Sigmoid colon (tissue), 7 donors: ENCODE measurements around the gene ATP1B3. TPM values are rescaled to one million over a fixed set of nuclear protein-coding genes. Genes with fewer than 3 reads are reported as not detected.
A peak's percentile ranks its signal among the peaks of the same experiment; 100 is the strongest.

Experiments
- DNase-seq: peaks from one replicate; pipeline ENCODE4 v3.0.0-alpha.2; 2019
- H3K27ac ChIP-seq, 4 donors: fragments of 200-600 bp; sonication (generic); one replicate each; pipeline ENCODE4 v1.5.1; 2016 to 2019; ENCODE audit warnings: mild to moderate bottlenecking in 1 of 4
- H3K27me3 ChIP-seq, 3 donors: fragments of 200-600 bp; sonication (generic); one replicate each; pipeline ENCODE4 v1.5.1; 2019; ENCODE audit warnings: mild to moderate bottlenecking in 1 of 3
- H3K36me3 ChIP-seq, 4 donors: fragments of 200-600 bp; sonication (generic); one replicate each; pipeline ENCODE4 v1.5.1; 2016 to 2019
- H3K4me1 ChIP-seq, 4 donors: fragments of 200-600 bp; sonication (generic); one replicate each; pipeline ENCODE4 v1.5.1; 2017 to 2019
- H3K4me3 ChIP-seq, 4 donors: fragments of 200-600 bp; sonication (generic); one replicate each; pipeline ENCODE4 v1.5.1; 2017 to 2019; ENCODE audit warnings: mild to moderate bottlenecking in 2 of 4, moderate library complexity in 1 of 4
- H3K9me3 ChIP-seq, 4 donors: fragments of 200-600 bp in 3 of 4; sonication (generic) in 3 of 4; one replicate each; pipeline versions ENCODE4 v1.5.1 to v1.6.1; 2013 to 2019
- CTCF ChIP-seq, 4 experiments: fragments of 450-650 bp in 3 of 4; fragments of 200-600 bp in 1 of 4; IDR thresholded peaks; one replicate each; pipeline ENCODE4 v1.5.1; 2016 to 2019; ENCODE audit warnings: antibody characterized with exemption in 4 of 4, mild to moderate bottlenecking in 3 of 4, moderate library complexity in 2 of 4
- EP300 ChIP-seq, 4 donors: sonication (generic); formaldehyde crosslinking; IDR thresholded peaks; one replicate each; pipeline ENCODE4 v1.6.1; 2017; ENCODE audit warnings: antibody characterized with exemption in 4 of 4
- POLR2A ChIP-seq, 2 donors: fragments of 450-650 bp; IDR thresholded peaks; one replicate each; pipeline ENCODE4 v1.6.1; 2016; ENCODE audit warnings: antibody characterized with exemption in 2 of 2, mild to moderate bottlenecking in 2 of 2, moderate library complexity in 2 of 2
- POLR2AphosphoS5 ChIP-seq, 4 donors: sonication (generic); formaldehyde crosslinking; IDR thresholded peaks; one replicate each; pipeline ENCODE4 v1.6.1; 2017; ENCODE audit warnings: antibody characterized with exemption in 4 of 4
- WGBS, 2 donors: extraction: QIAGEN DNeasy Blood & Tissue Kit; methylation state at CpG; one replicate each; pipeline ENCODE4 v1.1.7; 2013; 5-methylcytosine and 5-hydroxymethylcytosine counted together
- intact Hi-C: fragments of 100-400 bp; cut with DNase I; formaldehyde crosslinking; loops from one replicate; pipeline ENCODE4 v1.15.1; 2023
- polyA plus RNA-seq, 3 donors: library from polyadenylated mRNA; stranded (reverse); fragments of 200-250 nt; gene quantifications; one replicate each; pipeline ENCODE4 v1.2.3, GENCODE V29; 2013
- total RNA-seq, 4 donors: library from RNA; depleted of rRNA; stranded (reverse); fragments of >200 nt; gene quantifications; one replicate each; pipeline ENCODE4 v1.1.0, GENCODE V29; 2016
- donor health status: healthy with polysubstance abuse.
- donor health status: Bipolar disorder and iron deficiency.
- donor health status: healthy.

ATP1B3 gene
- total and polyA plus RNA-seq, 7 donors: 29.9 to 235 (median 69.5) TPM

- Histone ChIP-seq H3K4me1 (no peaks in the 10 kb centered on the region), H3K27ac (no peak overlapping the region), H3K36me3 (peaks cover 0 to 36% (median 15%) of the 10 kb centered on the region in 4 donors), H3K4me3 (no peak overlapping the region), H3K27me3 (no peaks in the 10 kb centered on the region), H3K9me3 (no peaks in the 10 kb centered on the region)
- intact Hi-C loops: no loop called here
- no peak for DNase-seq
- 84% methylated on average over 9 of the region's 9 CpGs for WGBS, 2 donors
- TF ChIP-seq EP300 (IDR thresholded peaks at IDR 0.05) (no peak), CTCF (IDR thresholded peaks at IDR 0.05) (no peak), POLR2AphosphoS5 (IDR thresholded peaks at IDR 0.05) (no peak), POLR2A (IDR thresholded peaks at IDR 0.05) (no peak)
Measured at GRCh38 chr3:141926929-141927328, 50.5 kb downstream of the ATP1B3 start.

GRCh38 chr3:141928631-141929270 is 52.3 kb downstream of the ATP1B3 start:
- TF ChIP-seq POLR2A (IDR thresholded peaks at IDR 0.05): no peak
- no peak for TF ChIP-seq EP300 (IDR thresholded peaks at IDR 0.05)
- TF ChIP-seq POLR2AphosphoS5 (IDR thresholded peaks at IDR 0.05): no peak
- no peak for TF ChIP-seq CTCF (IDR thresholded peaks at IDR 0.05)
- H3K4me1 ChIP-seq: no peaks in the 10 kb centered on the region
- WGBS, 2 donors: 96% methylated on average over 15 of the region's 15 CpGs
- DNase-seq: peak; percentile 59
- H3K27ac ChIP-seq: no peak overlapping the region
- H3K9me3 ChIP-seq: no peaks in the 10 kb centered on the region
- H3K36me3 ChIP-seq: peaks cover 0 to 18% (median 6%) of the 10 kb centered on the region in 4 donors
- intact Hi-C loops: no loop called here
- no peaks in the 10 kb centered on the region for H3K27me3 ChIP-seq
- no peak overlapping the region for H3K4me3 ChIP-seq

GRCh38 chr3:141929341-141929995 is 53.0 kb downstream of the ATP1B3 start:
- DNase-seq: peak; percentile 25
- H3K9me3 ChIP-seq: no peaks in the 10 kb centered on the region
- TF ChIP-seq POLR2A (IDR thresholded peaks at IDR 0.05): no peak
- H3K4me3 ChIP-seq: no peak overlapping the region
- peaks cover 0 to 11% (median 2%) of the 10 kb centered on the region in 4 donors for H3K36me3 ChIP-seq
- 88 to 91% methylated on average over 7 of the region's 7 CpGs for WGBS, 2 donors
- intact Hi-C loops: no loop called here
- H3K27ac ChIP-seq: no peak overlapping the region
- H3K27me3 ChIP-seq: no peaks in the 10 kb centered on the region
- no peaks in the 10 kb centered on the region for H3K4me1 ChIP-seq

GRCh38 chr3:141930801-141931200 is 54.4 kb downstream of the ATP1B3 start:
- no peak overlapping the region for H3K4me3 ChIP-seq
- no peaks in the 10 kb centered on the region for H3K27me3 ChIP-seq
- no peaks in the 10 kb centered on the region for H3K4me1 ChIP-seq
- intact Hi-C loops: no loop called here
- TF ChIP-seq POLR2A (IDR thresholded peaks at IDR 0.05) (no peak), EP300 (IDR thresholded peaks at IDR 0.05) (no peak), POLR2AphosphoS5 (IDR thresholded peaks at IDR 0.05) (no peak), CTCF (IDR thresholded peaks at IDR 0.05) (no peak)
- DNase-seq: peak; percentile 49
- H3K36me3 ChIP-seq: peaks cover 0 to 5% (median under 1%) of the 10 kb centered on the region in 4 donors
- H3K27ac ChIP-seq: no peak overlapping the region
- WGBS, 2 donors: 95 to 96% methylated on average over 4 of the region's 4 CpGs
- no peaks in the 10 kb centered on the region for H3K9me3 ChIP-seq

GRCh38 chr3:141933421-141934300 is 57.2 kb downstream of the ATP1B3 start:
- WGBS, 2 donors: 79 to 87% methylated on average over 16 of the region's 16 CpGs

More at GRCh38 chr3:141933421-141934300, 57.2 kb downstream of the ATP1B3 start:
- Histone ChIP-seq H3K4me3 (no peak overlapping the region), H3K9me3 (no peaks in the 10 kb centered on the region), H3K27me3 (no peaks in the 10 kb centered on the region), H3K27ac (no peak overlapping the region), H3K36me3 (peaks cover 0 to under 1% (median 0%) of the 10 kb centered on the region in 4 donors), H3K4me1 (no peaks in the 10 kb centered on the region)
- no peak for TF ChIP-seq POLR2AphosphoS5 (IDR thresholded peaks at IDR 0.05)
- no peak for TF ChIP-seq POLR2A (IDR thresholded peaks at IDR 0.05)
- no peak for TF ChIP-seq EP300 (IDR thresholded peaks at IDR 0.05)
- no peak for TF ChIP-seq CTCF (IDR thresholded peaks at IDR 0.05)
- intact Hi-C loops: no loop called here
- DNase-seq: peak; percentile 37
